NCI-H1092 treated with DMSO at 0.1 percent for 48 hours (cell line): Measurements from ENCODE around the gene MTG2.

Source experiments
- DNase-seq: peaks from one replicate; lab custom pipeline; 2025; lab: John Stamatoyannopoulos, UW

Gene MTG2

GRCh38 chr20:62206388-62206775 lies 23.6 kb downstream of the MTG2 start:
- no peak for DNase-seq

- no peak for DNase-seq
Measured at GRCh38 chr20:62208061-62208794, 25.4 kb downstream of the MTG2 start.

DNA sequence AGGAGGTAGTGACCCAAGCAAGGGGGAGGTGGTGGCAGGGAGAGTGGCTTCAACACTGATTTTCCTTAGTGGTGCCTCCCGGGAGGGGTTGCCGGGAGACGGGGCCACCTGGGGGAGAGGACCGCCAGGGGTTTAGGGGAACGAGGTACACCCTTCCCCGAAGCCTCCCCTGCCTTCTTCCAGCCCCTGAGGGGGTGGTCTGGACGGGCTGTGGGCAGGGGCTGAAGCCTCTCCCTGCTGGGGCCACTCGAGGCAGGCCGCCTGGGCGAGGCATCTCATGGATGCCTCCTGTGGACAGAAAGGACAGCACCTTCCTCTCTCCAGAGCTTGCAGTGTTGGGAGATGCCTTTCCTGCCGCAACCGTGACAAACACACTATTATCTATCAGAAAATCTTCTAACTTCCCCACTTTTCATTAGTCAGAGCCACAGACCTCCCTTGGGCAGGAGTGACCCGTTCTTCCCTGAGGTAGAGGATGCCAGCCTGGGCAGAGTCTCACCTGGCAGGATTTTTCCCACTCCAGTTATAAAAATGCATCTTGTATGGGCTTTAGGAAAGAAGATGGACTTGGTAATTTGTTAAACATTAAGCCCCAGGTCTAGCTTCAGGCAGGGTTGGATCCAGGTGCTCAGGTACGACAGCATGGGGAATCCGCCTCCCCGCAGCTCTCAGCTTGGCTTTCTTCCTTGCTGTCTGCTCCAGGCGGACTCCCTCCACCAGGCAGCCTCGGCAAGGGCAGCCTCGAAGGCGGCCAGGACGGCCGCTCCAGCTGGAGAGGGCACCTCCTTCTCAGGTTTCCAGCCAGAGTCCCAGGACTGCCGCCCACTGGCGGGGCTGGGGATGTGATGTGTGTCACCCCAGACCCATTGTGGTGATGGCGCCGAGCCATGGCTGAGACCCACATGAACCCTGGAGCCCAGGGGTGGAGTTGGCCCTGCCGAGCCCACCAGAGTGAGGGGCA lies 26.2 kb downstream of the MTG2 start:
- DNase-seq, result no peak

DNA sequence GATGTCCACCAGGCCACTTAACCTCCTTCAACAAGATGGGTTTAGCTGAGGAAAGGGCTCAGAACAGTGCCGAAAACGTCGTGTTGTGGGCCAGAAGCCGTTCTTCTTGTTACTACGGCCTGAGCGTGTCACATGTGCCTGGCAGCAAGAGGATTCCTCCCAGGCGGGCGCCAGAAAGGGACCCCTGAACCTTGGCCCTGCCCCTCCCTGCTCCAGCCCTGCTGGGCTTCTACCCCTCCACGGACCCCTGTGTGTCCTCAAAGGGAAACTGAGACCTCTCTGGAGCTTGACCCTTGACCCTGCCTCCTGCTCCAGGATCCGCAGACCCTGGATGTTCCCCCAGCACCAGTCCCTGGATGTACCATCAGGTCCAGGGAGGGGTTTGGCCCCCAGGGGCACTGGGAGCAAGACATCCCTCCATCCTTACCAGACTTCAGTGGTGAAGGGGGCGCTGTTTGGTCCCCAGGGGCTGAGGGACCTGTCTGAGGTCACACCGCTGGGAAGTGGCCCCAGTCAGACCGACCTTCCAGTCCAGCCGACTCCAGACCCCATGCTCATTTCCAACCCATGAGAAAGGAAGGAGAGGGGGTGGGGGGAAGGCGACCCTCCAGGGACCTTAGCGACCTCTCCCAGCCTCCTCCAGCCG lies 27.1 kb downstream of the MTG2 start:
- no peak for DNase-seq

DNA sequence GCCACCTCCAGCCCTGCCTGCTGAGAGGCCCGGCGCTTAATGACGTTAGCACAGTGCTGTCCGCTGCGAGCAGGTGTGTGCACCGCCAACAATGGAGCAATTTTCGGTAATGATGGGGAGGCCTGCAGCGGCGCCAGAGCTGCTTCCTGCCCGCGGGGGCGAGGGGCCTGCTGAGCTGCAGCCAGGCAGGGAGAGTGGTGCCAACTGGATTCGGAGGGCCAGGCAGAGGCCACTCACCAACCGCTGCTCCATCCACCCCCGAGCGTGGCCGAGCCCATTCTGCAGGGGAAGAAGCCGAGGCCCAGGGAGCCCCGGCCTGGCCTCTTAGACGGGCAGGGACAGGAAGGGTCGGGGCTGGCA lies 27.6 kb downstream of the MTG2 start:
- DNase-seq, result peak; percentile 84

DNA sequence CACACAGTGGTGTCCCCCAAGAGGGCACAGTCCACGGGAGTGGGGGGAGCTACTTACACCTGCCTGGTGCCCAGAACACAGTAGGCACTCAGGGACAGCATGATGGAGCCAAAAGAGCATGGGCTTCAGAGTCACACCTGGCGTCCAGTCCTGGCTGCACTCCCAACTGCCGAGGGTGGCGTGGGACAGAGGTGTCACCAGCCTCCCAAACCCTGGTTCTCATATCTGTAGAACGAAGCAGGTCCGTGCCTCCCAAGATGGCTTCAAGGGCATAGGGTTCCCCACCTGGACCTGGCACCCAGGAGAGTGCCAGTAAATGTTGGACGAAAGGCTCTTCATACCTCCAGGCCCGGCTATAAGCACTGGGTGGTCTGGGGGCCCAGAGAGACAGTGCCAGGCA lies 28.4 kb downstream of the MTG2 start:
- no peak for DNase-seq

- DNase-seq, result no peak
Measured at GRCh38 chr20:62211769-62212288, 29.0 kb downstream of the MTG2 start.

- no peak for DNase-seq
Measured at GRCh38 chr20:62212299-62212698, 29.5 kb downstream of the MTG2 start.

DNA sequence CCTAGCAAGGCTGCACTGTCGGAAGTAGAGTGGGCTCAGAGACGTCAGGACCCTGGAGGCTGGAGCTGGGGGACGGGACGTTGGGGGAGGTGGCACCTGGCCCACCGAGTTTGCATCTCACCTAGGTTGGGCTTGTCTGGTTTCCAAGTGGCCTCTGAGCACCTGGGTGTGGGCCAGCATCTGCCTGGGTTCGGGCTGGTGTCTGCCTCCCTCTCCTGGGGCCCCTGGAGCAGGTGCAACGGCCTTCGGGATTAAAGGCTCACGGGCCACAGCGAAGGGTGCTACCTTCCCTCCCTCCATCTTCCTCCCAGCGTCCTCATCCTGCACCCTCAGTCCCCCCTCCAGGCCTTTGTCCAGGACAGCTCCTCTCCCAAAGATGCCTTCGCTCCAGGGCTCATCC lies 31.2 kb downstream of the MTG2 start:
- no peak for DNase-seq

GRCh38 chr20:62215020-62215990 lies 32.5 kb downstream of the MTG2 start:
- no peak for DNase-seq

GRCh38 chr20:62215991-62216635 lies 33.3 kb downstream of the MTG2 start:
- no peak for DNase-seq

GRCh38 chr20:62216636-62217566 lies 34.1 kb downstream of the MTG2 start:
- DNase-seq, result no peak

DNA sequence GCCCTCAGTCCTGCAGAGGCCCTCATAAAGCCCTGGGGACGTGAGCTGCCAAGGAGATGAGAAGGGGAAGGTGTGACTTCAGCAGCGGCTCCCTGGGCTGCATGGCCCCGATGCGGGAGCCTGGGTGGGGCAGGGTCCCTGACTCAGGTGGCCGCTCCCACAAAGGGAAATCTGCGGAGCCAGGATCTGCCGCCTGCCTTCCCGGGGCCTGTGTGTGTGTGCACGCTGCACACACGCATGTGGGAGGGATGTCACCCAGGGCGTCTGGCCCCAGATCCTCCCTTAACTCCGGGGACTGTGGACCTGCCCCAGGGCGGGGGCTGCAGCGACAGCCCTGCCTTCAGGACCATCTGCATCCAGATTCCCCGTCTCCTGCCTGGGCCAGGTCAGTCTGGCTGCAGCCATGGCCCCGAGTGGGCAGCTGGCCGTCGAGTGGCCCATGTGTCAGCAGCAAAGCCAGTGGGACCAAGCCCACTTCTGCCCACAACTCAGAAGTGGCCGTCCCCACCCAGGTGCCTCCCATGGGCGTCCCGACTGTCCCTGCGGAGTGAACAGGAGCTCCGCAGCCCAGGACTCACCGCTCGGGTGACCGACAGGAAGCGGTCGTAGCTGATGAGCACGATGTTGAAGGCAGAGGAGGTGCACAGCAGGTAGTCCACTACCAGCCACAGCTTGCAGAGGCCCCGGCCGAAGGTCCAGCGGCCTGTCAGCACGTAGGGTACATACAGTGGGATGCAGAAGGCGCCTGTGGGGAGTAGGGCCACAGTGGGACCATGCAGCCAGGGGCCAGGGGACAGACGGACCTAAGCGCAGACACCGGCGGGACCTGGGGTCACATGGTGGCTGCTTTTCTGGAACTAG lies 35.3 kb downstream of the MTG2 start:
- no peak for DNase-seq

DNA sequence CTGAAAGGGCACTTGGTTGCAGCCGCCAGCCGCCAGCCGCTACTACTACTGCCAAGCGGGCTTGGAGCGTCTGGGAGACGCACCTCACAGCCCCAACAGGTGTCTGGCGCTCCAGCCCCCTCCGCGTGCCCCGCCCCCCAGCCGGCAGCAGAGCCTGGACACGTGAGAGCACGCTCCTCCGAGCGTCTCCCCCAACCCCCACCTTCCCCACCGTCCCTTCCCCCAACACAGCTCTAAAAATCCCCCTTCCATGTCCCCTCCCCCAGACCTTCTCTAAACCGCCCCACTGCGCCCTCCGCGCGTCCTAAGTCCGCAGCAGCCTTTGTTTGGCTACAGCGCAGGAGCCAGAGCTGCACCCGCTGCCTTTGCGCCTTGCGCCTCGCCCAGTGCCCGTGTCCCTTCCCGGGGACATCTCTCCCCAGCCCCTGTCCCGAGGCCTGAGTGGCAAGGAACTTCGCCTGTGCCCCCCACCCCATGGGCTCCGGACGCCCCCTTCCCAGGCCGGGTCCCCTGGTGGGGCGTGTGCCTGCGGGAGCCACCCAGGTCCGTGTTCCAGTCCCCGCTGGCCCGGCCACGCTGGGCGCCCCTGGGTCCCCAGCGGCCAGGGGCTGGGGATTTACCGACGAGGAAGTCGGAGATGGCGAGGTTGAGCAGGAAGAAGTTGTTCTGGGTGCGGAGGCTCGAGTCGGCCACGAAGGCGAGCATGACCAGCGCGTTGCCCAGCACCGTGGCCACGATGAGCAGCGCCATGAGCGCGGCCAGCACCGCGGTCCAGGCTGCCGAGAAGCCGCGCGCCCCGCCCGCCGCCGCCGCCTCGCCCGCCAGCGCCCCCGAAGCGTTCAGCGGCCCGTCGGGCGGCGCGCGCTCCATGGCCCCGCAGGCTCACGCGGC lies 36.5 kb downstream of the MTG2 start:
- DNase-seq, result peak; percentile 48

DNA sequence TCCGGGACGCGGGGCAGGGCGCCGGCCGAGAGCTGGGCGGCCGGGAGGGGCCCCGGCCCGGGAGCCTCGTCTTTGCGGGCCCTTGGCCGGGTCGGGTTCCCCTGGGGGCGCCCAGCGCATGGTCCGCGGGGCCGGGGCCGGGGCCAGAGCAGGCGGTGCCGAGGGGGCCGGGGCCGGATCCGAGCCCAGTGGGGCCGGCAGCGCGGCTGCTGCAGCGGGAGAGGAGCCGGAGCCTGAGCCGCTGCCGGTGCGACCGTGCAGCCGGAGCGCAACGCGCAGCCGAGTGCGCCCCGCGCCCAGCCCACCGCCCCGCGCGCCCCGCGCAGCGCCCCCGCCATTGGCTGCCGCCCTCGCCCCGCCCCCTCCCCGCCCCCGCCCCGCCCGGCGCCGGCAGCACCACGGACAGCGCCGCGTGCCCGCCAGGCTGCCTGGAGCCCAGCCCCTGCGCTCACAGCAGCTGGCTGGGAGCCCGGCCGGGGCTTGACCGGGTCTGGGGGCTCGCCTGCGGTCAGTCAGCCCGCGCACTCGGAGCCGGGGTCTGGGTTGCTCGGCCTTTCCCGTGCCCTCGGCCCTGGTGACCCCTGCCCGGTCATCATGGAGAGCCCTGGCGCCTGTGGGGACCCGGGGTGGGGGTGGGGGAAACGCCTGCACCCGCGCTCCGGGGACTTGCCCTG lies 37.3 kb downstream of the MTG2 start, which contains the start of gene HRH3:
Gene HRH3, minus strand, starts transcription at position 287 of the 674 bp plus-strand sequence. CDS start 308 bp downstream, outside the sequence.
- DNase-seq, result peak; percentile 34

DNA sequence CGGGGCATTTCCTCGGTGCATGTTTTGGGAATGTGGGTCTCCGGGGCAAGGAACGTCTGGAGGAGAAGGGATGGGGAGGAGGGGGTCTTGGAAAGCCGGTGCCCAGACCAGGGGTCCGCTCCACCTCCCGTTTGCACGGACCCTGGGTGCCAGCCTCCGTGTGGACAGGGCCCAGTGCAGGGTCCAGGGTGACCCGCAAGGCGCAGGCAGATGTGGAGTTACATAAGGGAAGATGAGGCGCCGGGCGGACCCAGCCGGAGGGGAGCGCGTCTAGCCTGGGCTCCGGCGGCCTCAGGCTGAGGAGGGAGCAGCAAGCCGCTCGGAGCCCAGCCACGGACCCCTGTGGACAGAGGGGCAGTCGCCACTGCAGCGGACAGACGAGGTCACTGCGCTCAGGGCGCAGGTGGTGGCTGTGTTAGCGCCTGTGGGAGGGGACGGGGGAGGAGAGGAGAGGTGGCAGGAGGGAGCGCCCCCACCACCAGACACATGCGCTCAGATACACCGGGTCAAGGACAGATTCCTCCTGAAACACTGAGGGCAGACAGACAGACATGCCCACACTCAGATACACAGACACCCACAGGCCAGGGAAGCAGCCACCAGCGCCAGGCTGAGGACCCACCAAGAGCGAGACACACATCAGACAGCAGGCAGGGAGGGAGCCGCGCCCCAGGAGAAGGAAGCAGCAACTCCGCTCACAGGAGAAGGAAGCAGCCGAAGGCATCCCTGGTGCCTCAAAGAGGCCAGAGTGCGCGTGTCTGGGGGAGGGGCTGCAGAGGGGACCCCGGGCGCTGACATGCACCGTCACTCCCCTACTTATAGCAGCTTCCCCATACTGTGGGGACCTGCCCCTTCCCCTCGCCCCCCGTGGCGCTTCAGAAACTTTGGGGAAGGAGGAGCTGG lies 38.1 kb downstream of the MTG2 start:
- DNase-seq, result no peak
